ENCODE data around the gene CCDC171. TPM values are rescaled to one million over a fixed set of nuclear protein-coding genes. Genes with fewer than 3 reads are reported as not detected.

CCDC171 gene
- total RNA-seq, 2 donors from 2014 or later = 4.3 to 6.4 TPM

- DNase-seq (ENCODE audit: low spot score) (no peak), ATAC-seq (ENCODE audit: insufficient number of reproducible peaks, low FRiP score, low read depth) (no peak)
- Histone ChIP-seq H3K27ac (no peak overlapping the region), H3K9me3 (no peaks in the 10 kb centered on the region), H3K4me3 (no peak overlapping the region), H3K36me3 (no peaks in the 10 kb centered on the region), H3K4me1 (ENCODE audit: control insufficient read depth in 1 of 2, low read depth in 2 of 2) (no peaks in the 10 kb centered on the region), H3K27me3 (replicated peaks; ENCODE audit: insufficient read depth) (no peaks in the 10 kb centered on the region)
- TF ChIP-seq CTCF (IDR thresholded peaks at IDR 0.05) = no peak
These were observed 161.9 kb downstream of the CCDC171 start for GRCh38 chr9:15714746-15715145.

- H3K9me3 ChIP-seq = no peaks in the 10 kb centered on the region
- no peaks in the 10 kb centered on the region for H3K27me3 ChIP-seq (replicated peaks; ENCODE audit: insufficient read depth)
- no peaks in the 10 kb centered on the region for H3K4me1 ChIP-seq (ENCODE audit: control insufficient read depth in 1 of 2, low read depth in 2 of 2)
- H3K36me3 ChIP-seq = no peaks in the 10 kb centered on the region
- ATAC-seq (ENCODE audit: insufficient number of reproducible peaks, low FRiP score, low read depth) = no peak
- no peak for TF ChIP-seq CTCF (IDR thresholded peaks at IDR 0.05)
- no peak overlapping the region for H3K4me3 ChIP-seq
- no peak overlapping the region for H3K27ac ChIP-seq
- no peak for DNase-seq (ENCODE audit: low spot score)
These were observed 164.6 kb downstream of the CCDC171 start for GRCh38 chr9:15717290-15717967.

GRCh38 chr9:15718423-15718822 is 165.6 kb downstream of the CCDC171 start:
- no peak for DNase-seq (ENCODE audit: low spot score)
- H3K27ac ChIP-seq = no peak overlapping the region
- peaks cover 2 to 5% of the 10 kb centered on the region in 2 donors for H3K4me1 ChIP-seq (ENCODE audit: control insufficient read depth in 1 of 2, low read depth in 2 of 2)
- no peak overlapping the region for H3K4me3 ChIP-seq
- ATAC-seq (ENCODE audit: insufficient number of reproducible peaks, low FRiP score, low read depth) = no peak
- H3K36me3 ChIP-seq = no peaks in the 10 kb centered on the region
- no peaks in the 10 kb centered on the region for H3K27me3 ChIP-seq (replicated peaks; ENCODE audit: insufficient read depth)
- H3K9me3 ChIP-seq = no peaks in the 10 kb centered on the region
- no peak for TF ChIP-seq CTCF (IDR thresholded peaks at IDR 0.05)

GRCh38 chr9:15720861-15721260 is 168.0 kb downstream of the CCDC171 start:
- Histone ChIP-seq H3K27ac (no peak overlapping the region), H3K4me3 (no peak overlapping the region), H3K4me1 (ENCODE audit: control insufficient read depth in 1 of 2, low read depth in 2 of 2) (peaks cover 5 to 11% of the 10 kb centered on the region in 2 donors), H3K36me3 (no peaks in the 10 kb centered on the region), H3K9me3 (no peaks in the 10 kb centered on the region), H3K27me3 (replicated peaks; ENCODE audit: insufficient read depth) (no peaks in the 10 kb centered on the region)
- DNase-seq (ENCODE audit: low spot score) (no peak), ATAC-seq (ENCODE audit: insufficient number of reproducible peaks, low FRiP score, low read depth) (no peak)
- TF ChIP-seq CTCF (IDR thresholded peaks at IDR 0.05) = no peak

- no peaks in the 10 kb centered on the region for H3K36me3 ChIP-seq
- no peak overlapping the region for H3K27ac ChIP-seq
- no peaks in the 10 kb centered on the region for H3K27me3 ChIP-seq (replicated peaks; ENCODE audit: insufficient read depth)
- no peaks in the 10 kb centered on the region for H3K9me3 ChIP-seq
- TF ChIP-seq CTCF (IDR thresholded peaks at IDR 0.05) = no peak
- DNase-seq (ENCODE audit: low spot score) = no peak
- H3K4me1 ChIP-seq (ENCODE audit: control insufficient read depth in 1 of 2, low read depth in 2 of 2) = peaks cover 5 to 11% of the 10 kb centered on the region in 2 donors
- H3K4me3 ChIP-seq = no peak overlapping the region
- no peak for ATAC-seq (ENCODE audit: insufficient number of reproducible peaks, low FRiP score, low read depth)
These were observed 170.0 kb downstream of the CCDC171 start for GRCh38 chr9:15722888-15723287.
